ENCODE results near the gene GNAI3.

GNAI3 gene

DNA sequence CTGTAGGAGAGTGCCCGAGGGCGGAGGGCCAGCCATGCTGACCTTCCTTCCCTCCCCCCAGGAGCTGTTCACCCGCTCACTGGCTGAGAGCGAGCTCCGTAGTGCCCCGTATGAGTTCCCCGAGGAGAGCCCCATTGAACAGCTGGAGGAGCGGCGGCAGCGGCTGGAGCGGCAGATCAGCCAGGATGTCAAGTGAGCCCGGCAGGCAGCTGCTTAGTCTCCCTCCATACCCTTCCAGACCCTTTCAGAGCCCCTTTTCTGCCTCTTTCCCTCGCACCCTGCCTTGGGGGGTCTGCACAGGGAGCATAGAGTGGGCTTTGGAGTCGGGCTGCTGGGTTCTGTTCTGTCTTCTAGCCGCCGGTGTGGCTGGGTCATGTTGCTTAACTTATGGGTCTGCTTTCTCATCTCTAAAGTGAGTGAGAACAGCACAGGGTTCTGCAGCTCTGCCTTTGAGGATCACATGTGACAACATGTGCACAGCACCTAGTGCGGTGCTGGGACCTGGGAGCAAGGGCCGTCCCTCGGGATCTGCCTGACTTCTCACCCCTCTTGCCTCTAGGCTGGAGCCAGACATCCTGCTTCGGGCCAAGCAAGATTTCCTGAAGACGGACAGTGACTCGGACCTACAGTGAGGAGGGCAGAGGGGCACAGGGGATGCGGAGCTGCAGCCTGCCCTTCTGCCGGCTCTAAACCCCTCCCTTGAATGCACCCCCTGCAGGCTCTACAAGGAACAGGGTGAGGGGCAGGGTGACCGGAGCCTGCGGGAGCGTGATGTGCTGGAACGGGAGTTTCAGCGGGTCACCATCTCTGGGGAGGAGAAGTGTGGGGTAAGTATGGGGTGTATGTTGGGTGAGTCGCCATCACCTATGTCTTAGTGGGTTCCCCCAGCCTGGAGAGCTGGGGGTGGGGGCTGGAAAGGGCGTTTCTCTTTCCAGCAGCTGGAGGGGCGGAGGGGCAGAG lies 77.5 kb downstream of the GNAI3 start:
- no peak for DNase-seq

- DNase-seq: no peak
Observed at GRCh38 chr1:109626682-109627408, 78.4 kb downstream of the GNAI3 start.

DNA sequence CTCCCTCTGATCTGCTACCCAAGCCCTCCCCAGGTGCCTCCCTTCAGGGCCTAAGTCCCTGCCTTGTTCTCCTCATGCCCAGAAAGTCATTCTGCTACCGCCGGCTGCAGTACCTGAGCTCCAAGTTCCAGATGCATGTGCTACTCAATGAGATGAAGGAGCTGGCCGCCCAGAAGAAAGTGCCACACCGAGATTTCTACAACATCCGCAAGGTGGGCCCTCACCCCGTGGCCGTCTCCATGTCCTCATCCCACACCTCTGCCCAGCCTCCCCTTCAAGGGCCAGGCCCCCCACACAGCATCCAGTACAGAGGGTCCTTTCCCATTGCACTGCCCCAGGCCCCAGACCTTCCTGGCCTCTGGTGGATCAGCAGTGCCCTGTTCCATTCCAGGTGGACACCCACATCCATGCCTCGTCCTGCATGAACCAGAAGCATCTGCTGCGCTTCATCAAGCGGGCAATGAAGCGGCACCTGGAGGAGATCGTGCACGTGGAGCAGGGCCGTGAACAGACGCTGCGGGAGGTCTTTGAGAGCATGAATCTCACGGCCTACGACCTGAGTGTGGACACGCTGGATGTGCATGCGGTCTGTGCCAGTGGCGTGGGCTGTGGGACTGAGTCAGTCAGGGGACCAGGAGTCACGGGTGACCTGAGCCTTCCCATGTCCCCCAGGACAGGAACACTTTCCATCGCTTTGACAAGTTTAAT lies 79.4 kb downstream of the GNAI3 start:
- DNase-seq: no peak

DNA sequence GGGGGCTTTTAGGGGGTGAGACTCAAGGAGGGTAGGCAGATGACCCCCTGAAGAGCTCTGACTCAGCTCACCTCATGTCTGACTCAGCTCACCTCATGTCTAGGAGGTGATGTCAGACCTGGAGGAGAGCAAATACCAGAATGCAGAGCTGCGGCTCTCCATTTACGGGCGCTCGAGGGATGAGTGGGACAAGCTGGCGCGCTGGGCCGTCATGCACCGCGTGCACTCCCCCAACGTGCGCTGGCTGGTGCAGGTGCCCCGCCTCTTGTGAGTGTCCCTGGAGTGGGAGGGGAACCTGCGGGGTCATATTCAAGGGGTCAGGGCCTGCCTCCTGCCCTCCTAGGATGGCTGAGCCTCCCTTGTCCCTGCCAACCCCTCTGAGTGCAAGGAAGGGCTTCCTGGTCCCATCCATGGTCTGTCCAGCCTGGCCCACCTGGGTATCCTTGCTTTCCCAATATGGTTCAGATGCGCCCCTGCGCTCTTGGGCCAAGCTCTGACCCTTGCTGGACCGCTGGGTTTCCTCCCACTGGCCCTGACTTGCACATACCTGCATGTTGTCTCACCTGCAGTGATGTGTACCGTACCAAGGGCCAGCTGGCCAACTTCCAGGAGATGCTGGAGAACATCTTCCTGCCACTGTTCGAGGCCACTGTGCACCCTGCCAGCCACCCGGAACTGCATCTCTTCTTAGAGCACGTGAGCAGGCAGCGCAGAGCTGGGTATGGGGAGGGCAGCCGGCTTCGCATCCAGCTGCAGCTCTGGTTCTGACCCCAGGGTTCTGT lies 80.3 kb downstream of the GNAI3 start:
- DNase-seq: no peak

DNA sequence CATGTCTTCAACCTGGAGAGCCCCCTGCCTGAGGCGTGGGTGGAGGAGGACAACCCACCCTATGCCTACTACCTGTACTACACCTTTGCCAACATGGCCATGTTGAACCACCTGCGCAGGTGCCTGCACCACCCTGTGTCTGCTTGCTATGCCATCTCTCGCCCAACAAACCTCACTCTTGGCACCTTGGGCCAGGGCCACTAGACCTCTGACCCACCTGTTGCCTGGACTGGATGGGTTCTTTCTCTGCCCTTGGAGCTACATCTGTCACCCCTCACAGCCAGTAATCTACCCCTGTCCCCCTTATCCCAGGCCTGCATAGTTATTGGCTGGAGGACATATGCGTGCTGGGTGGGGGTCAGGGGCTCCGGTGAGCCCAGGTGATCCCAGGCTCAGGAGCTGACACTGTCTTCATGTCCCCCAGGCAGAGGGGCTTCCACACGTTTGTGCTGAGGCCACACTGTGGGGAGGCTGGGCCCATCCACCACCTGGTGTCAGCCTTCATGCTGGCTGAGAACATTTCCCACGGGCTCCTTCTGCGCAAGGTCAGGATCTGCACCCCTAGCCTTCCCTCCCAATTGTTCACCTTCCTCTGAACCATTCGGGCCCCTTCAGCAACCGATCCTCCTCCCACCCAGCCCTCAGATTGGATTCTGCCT lies 81.1 kb downstream of the GNAI3 start:
- DNase-seq: no peak

GRCh38 chr1:109630081-109630897 lies 81.9 kb downstream of the GNAI3 start:
- no peak for DNase-seq

DNA sequence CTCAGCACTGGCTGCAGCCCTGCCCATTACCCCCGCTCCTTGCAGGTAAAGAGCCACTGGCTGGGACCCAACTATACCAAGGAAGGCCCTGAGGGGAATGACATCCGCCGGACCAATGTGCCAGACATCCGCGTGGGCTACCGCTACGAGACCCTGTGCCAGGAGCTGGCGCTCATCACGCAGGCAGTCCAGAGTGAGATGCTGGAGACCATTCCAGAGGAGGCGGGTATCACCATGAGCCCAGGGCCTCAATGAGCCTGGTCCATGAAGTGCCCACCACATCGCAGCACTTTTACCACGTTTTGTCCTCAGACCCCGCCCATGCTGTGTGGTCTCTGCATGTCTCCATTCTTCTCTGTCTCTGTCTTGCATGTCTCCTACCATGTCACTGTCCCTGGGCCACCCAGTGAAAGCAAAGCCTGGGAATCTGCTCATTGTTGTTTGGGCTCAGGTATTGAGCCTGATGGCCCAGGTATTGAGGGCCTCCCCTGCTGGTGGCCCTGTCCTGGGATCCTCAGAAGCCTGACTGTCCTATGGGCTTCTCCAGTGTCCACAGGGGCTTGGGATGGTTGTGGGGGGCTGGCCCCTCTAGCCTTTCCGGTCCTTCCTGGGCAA lies 82.6 kb downstream of the GNAI3 start:
- DNase-seq: no peak

DNA sequence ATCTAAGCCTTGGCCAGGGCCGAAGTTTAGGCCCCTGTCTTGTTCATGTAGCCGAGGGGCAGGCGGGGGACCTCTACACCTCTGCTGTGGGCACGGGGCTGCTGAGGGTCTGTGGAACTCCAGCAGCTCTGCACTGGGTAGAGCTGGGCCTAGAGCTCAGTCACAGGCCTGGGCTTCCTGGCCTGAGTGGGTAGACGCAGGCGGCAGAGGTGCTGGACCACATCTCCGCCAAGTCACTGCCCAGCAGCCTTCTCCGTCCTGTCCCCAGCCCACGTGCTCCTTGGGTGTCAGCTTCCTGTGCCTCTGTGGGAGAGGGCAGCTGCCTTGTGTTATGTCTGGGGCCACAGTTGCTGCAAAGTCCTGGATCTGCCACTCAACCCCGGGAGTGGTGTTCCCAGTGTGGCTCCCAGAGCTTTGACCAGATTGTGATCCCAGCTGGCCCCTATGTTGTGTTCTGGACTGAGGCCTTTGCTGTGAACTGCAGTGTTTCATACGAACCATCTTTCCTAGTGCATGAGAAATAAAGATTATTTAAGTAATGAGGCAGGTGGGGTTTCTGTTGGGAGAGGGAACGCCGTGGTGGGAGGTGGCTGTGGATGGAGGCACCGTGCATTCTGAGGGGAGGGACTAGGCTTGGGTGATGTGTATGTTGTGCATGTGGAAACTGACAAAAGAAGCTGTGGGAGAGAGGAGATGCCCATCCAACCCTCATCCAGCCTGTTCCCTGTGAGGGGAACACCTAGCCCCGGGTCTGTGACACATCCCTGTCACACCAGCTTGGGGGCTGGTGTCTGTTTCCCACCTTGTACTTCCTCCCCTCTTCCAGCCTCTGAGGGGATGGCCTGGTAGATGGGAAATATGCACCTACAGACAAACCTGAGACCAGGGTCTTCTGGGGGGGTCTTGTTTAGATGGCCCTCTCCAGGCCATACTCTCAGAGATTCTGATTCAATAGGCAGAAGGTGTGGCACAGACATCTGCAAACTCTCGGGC lies 83.4 kb downstream of the GNAI3 start:
- DNase-seq: no peak

DNA sequence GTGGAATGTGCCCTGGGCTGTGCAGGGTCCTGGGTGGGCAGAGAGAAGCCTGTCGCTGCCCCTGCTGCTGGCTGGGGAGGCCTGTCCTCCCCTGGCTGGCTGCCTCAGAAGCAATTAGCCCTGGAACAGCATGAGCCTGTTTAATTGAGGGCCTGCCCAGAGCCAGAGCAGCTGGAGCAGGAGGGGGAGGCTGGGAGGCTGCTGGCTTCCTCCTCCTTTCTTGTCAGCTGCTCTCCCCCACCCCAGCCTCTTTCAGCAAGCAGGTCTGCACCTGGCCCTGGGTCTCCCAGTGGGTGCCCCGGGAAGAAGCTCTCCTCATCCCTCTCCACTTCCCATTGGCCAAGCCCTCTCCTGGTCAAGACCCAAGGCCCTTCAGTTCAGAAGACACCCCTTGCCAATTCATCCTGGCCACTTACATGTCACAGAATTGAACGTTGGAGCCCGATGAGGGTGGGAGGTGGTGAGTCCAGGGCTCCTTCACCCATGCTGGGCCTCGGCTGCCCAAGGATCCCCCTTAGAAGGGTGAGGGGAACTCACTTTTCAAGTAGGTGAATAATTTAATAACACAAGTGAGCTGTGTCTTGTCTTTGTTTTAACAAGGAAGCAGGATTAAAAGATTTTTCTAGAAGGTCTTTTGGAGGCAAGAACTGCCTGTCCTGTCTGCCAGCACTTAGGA lies 84.4 kb downstream of the GNAI3 start:
- no peak for DNase-seq

- DNase-seq: no peak
Observed at GRCh38 chr1:109634292-109634691, 85.9 kb downstream of the GNAI3 start.

- no peak for DNase-seq
Observed at GRCh38 chr1:109634771-109635750, 86.6 kb downstream of the GNAI3 start.

- no peak for DNase-seq
Observed at GRCh38 chr1:109635862-109636200, 87.4 kb downstream of the GNAI3 start.

DNA sequence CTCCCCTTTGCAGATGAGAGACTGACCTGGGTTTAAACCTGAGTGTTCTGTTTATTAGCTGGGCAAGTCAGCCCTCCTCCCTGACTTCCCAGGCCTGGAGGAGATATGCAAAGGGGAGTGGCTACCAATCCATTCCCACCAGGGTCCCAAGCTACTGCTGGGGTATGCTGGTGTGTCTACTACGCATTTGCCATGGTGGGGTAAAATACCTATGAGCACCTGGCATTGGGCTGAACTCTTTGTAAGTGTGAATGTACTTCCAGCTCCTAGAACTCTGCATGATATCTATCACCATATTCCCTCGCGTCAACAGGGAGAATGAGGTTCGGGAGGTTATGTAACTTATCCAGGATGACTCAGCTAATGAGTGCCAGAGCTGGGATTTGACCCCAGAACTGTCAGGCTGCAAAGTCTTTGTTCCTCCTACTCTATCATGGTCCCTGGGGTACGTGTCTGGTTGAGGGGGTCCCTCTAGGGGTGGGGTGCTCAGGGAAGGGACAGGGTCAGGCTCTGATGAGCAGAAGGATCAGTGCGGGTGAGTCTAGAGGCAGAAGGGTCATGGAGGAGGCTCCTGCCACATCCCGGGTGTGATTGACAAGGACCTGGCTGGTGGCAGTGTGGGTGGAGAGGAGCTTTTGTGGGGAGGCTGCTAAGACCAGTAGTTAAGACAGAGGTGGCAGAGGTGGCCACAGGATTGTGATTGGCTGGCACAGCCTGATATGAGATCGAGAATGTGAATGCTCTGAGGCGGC lies 88.0 kb downstream of the GNAI3 start:
- peak; percentile 46 for DNase-seq

DNA sequence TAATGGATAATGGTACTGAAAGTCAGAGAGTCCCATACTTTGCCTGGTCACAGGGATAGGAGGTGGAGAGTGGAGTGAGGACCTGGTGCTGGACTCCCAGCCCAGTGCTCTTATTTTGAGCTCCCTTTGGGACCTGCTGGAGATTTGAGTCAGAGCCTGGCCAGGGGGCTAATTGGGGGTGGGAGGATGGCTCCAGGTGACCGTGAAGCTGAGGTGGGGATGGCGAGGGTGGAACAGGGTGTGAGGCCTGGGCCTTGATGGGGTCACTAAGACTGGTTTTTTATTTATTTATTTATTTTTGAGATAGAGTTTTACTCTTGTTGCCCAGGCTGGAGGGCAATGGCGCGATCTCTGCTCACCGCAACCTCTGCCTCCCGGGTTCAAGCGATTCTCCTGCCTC lies 89.0 kb downstream of the GNAI3 start:
- no peak for DNase-seq

GRCh38 chr1:109639063-109639840 lies 90.8 kb downstream of the GNAI3 start:
- DNase-seq: no peak

GRCh38 chr1:109639841-109640184 lies 91.4 kb downstream of the GNAI3 start:
- no peak for DNase-seq

Data from HCEC 1CT (cell line).